Measurements from ENCODE around the gene YPEL1.

DNA sequence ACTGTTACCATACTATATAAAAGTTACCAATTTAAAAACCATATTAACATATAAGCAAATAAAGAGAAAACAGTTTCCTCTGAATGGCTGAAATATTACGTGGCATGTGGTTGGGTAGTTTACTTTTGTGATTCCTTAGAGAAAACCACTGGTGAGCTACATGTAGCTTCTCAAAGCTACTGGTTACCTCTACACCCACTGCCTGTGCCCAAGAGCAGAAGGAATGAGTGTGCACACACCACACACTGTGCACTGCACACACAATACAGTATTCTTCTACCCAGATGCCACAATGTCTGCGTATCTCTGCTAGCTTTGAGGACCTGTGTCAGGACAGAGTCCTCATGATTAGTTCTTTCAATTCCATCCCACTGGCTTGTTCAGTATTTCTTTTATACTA, 25.5 kb upstream of the YPEL1 start:
- TF ChIP-seq POU2F2 (IDR thresholded peaks at IDR 0.05; ENCODE audit: low read depth, low read length) (no peak), POLR2AphosphoS5 (IDR thresholded peaks at IDR 0.05; ENCODE audit: low read depth, low read length) (no peak)

Measured in GM12891 (cell line).